HG03196 (cell line): Measurements from ENCODE around the gene MMD2.

Source experiments
- ATAC-seq: cut with Tn5 transposase; IDR thresholded peaks from one replicate; pipeline ENCODE4 v1.9.1; 2021; ENCODE audit not compliant: unreplicated experiment

MMD2 gene

DNA sequence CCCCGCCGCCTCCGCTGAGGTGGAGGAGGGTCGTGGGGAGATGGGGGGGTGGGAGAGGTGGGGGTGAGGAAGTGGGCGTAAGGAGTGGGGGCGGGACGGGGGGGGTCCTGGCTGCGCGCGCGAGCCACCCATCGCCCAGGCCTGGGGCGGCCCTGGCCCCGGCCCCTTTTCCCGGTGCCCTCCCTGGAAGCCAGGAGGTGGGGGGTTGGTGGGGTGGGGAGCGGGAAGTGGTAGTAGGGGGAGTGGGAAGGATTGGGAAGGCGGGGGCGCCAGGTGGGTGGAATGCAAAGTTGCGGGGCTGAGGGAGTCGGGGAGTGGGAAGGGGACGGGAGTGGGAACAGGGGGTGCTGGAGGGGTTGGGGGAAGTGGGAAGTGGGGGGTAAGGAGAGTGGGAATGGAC is 319 bp upstream of the MMD2 start:
- no peak for ATAC-seq

- no peak for ATAC-seq
These were observed 1.0 kb downstream of the MMD2 start for GRCh38 chr7:4957847-4958476.

GRCh38 chr7:4951903-4952636 is 6.9 kb downstream of the MMD2 start:
- ATAC-seq = no peak

DNA sequence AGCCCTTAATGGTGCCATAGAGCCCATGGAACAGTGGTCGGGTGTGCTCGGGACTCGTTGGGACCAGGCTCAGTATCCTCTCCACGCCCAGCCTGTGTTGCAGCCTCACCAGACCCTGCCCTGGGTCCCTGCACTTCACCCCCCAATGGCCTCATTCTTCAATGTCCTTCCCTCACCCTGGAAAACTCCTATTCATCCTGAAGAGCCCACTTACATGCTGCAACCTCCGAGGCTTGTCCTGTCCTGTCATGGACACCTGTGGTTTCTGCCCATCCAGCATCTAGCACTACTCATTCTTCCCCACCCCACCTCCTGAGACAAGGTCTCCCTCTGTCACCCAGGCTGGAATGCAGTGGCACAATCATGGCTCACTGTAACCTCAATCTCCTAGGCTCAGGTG is 7.7 kb downstream of the MMD2 start:
- no peak for ATAC-seq

- no peak for ATAC-seq
These were observed 10.6 kb downstream of the MMD2 start for GRCh38 chr7:4948402-4948801.

- ATAC-seq = no peak
These were observed 13.0 kb downstream of the MMD2 start for GRCh38 chr7:4945949-4946348.

DNA sequence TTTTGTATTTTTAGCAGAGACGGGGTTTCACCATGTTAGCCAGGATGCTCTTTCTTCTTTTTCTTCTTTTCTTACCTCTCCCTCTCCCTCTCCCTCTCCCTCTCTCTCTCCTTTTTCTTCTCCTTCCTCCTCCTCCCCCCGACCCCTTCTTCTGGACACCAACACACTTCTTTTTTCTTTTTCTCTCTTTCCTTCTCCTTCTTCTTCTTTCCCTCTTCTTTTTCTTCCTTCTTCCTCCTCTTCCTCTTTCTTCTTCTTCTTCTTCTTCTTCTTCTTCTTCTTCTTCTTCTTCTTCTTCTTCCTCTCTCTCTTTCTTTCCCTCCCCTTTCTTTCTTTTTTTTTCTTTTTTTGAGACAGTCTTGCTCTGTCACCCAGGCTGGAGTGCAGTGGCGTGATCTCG is 14.0 kb downstream of the MMD2 start:
- ATAC-seq = no peak

GRCh38 chr7:4943297-4943696 is 15.7 kb downstream of the MMD2 start:
- no peak for ATAC-seq

DNA sequence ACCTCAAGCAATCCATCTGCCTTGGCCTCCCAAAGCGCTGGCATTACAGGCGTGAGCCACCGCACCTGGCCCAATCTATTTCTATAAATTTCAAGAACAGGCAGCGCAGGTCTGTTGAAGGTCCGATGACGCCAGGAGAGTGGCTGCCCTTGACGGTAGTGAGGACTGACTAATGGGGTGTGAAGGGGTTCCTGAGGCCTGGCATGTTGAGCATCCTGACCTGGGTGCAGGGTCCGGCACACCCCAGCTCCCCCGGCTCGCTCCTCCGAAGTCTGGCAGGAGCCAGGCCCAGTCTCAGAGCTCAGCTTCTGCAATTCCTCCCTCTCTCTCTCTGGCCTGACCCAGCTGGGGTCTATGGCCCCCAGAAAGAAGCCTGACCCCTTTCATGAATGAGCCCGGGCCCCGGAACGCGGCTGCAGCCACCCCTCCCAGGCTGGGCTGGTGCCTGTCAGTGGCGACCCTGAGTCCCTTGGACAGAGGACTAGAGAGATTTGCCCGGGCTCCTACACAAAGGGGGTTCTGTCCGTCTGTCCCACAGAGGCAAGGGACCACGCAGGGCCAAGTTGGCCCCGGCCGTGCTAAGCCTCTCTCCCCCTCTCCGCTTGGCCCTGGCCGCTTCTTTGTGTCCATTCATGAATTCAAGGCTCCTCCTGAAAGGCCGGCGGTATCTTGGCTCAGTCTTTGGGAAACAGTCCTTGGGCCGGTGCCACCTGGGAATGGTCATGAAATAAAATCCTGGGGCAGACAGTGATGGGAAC is 18.8 kb downstream of the MMD2 start:
- no peak for ATAC-seq

GRCh38 chr7:4937411-4937810 is 21.6 kb downstream of the MMD2 start:
- ATAC-seq = no peak

DNA sequence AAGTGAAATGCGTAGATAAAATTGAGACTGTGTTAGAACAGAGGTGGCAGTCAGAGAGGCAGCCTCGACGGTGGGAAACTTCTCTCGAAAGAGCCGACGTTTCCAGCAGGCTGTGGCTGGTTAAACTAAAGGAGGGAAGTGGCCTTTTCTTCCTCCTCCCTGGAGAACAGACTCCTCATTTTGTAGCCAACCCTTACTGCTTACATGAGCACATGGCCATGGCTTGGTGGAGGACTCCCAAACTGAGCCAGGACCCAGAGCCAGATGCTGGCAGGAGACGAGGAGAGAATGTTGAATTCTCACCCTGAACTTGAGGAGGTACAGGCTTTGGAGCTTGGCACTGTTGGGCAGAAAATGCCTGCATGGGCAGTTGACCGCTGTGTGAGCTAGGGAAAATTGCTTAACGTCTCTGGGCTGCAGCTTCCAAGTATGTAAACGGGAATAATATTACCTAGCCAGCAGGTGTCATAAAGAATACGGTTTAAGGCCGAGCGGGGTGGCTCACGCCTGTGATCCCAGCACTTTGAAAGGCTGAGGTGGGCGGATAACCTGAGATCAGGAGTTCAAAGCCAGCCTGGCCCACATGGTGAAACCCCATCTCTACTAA is 24.5 kb downstream of the MMD2 start:
- ATAC-seq = no peak

GRCh38 chr7:4931943-4932342 is 27.0 kb downstream of the MMD2 start:
- ATAC-seq = no peak

DNA sequence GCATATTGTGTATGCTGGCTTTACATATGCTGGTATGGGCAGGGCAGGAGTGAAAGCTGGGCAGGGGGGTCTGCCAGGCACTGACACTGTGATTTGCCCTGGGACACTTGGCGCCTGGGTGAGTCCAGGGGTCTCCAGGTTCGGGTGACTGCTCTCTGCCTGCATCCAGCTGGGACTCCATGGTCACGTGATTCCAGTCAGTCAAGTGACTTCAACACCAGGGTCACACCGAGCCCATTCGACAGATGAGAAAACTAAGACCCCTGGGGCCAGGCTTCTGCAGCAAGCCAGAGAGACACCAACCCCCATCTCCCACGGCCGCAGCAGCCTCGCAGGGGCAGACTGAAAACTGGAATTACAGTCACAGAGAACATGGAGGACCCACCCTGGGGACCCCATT is 30.0 kb downstream of the MMD2 start:
- no peak for ATAC-seq

- ATAC-seq = no peak
These were observed 30.5 kb downstream of the MMD2 start for GRCh38 chr7:4928445-4928844.

- no peak for ATAC-seq
These were observed 38.8 kb downstream of the MMD2 start for GRCh38 chr7:4919969-4920766.

GRCh38 chr7:4916113-4916512 is 42.9 kb downstream of the MMD2 start:
- no peak for ATAC-seq

DNA sequence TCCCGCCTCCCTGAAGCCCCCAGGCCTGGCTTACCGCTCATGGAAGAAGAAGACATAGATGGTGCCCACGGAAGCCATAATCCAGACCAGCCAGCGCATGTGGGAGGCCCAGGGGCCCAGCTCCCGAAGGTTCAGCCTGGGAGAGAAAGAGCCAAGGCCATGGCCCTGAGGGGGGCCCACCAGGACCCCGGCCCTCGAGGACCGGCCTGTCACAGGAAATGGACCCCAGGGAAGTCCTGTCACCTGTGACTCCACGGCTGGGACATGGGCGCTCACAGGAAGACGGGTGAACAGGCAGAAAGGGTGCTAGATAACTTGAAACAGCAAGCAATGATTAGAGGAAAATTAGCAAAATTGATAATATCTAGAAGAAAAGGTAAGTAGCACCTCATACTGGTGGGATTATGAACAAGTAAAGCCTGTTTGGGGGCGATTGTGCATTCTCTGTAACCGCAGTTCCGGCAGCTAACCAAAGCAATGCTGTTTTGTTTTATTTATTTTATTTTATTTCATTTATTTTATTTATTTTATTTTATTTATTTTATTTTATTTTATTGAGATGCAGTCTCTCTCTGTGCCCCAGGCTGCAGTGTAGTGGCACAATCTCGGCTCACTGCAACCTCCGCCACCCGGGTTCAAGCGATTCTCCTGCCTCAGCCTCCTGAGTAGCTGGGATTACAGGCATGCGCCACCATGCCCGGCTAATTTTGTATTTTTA is 47.7 kb downstream of the MMD2 start:
- no peak for ATAC-seq

DNA sequence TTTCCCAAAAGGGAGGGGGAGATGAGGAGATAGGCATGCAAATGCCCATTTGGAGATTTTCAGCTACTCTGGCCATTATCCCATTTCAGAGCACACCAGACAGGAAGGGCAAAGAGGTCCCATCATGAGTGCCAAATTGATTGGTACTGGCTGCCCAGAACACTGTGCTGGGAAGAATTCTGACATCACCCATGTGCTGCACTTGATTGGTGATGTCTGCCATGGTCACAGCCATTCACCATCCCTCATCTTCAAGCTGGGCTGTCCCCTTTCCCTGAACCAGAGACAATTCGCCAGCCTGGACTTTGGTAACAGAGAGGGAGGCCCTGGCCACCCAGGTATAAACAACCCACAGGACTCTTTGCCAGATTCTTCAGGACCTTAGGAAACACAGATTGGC is 52.3 kb downstream of the MMD2 start:
- no peak for ATAC-seq

DNA sequence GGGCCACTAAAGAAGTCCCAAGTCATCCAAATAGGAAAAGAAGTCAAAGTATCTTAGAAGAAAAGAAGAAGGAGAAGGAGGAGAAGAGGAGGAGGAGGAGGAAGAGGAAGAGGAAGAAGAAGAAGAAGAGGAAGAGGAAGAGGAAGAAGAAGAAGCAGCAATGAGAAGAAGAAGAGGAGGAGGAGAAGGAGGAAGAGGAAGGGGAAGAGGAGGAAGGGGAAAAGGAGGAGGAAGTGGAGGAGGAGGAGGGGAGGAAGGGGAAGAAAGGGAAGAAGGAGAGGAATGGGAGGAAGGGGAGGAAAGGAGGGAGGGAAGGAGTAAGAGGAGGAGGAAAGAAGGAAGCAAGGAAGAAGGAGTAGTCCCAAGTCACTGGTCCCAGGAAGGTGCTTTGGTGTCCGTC is 53.8 kb downstream of the MMD2 start:
- ATAC-seq = no peak

DNA sequence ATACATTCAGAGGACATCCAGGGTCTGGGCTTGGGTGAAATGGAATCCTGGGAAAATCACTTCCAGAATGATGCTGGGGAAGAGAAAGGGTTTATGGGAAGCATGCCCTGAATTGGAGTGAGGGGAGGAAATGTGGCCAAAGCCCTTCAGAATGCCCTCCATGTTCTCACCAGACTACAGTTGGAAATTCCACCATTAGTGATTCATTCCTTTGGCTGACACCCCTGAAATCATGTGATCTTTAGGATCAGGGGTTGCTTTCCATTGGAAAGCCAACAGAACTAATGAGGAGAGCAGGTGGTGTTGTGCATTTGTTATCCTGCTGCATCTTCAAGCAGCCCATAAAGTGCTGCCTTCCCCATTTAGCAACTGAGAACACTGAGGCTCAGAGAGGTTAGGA is 54.6 kb downstream of the MMD2 start:
- ATAC-seq = no peak
